ENCODE data around the gene ATP1A1.

ATP1A1 gene
- long read RNA-seq, donor 1, transcript ATP1A1-201 (23 exons, 3,654 nt) = major isoform, 129 of 289 reads
- long read RNA-seq, donor 1, partial matches to known transcripts = 155 of 289 reads
- long read RNA-seq, donor 1, other reads (novel, unspliced or antisense) = 0 of 289 reads
- long read RNA-seq, donor 2, transcript ATP1A1-201 (23 exons, 3,654 nt) = major isoform, 61 of 252 reads
- long read RNA-seq, donor 2, partial matches to known transcripts = 189 of 252 reads
- long read RNA-seq, donor 2, other reads (novel, unspliced or antisense) = 0 of 252 reads
- long read RNA-seq, donor 3, transcript ATP1A1-201 (23 exons, 3,654 nt) = major isoform, 62 of 185 reads
- long read RNA-seq, donor 3, partial matches to known transcripts = 122 of 185 reads
- long read RNA-seq, donor 3, other reads (novel, unspliced or antisense) = 0 of 185 reads
- long read RNA-seq, donor 4, transcript ATP1A1-201 (23 exons, 3,654 nt) = major isoform, 127 of 510 reads
- long read RNA-seq, donor 4, transcript ATP1A1-208 (3 exons, 1,728 nt) = minor isoform, 6 of 510 reads
- long read RNA-seq, donor 4, partial matches to known transcripts = 375 of 510 reads
- long read RNA-seq, donor 4, other reads (novel, unspliced or antisense) = 0 of 510 reads
- long read RNA-seq, donor 5, transcript ATP1A1-201 (23 exons, 3,654 nt) = major isoform, 143 of 330 reads
- long read RNA-seq, donor 5, partial matches to known transcripts = 178 of 330 reads
- long read RNA-seq, donor 5, other reads (novel, unspliced or antisense) = 6 of 330 reads
- long read RNA-seq, donor 6, transcript ATP1A1-201 (23 exons, 3,654 nt) = major isoform, 130 of 482 reads
- long read RNA-seq, donor 6, partial matches to known transcripts = 331 of 482 reads
- long read RNA-seq, donor 6, other reads (novel, unspliced or antisense) = 15 of 482 reads
- long read RNA-seq, donor 7, transcript ATP1A1-201 (23 exons, 3,654 nt) = major isoform, 105 of 525 reads
- long read RNA-seq, donor 7, partial matches to known transcripts = 413 of 525 reads
- long read RNA-seq, donor 7, other reads (novel, unspliced or antisense) = 0 of 525 reads
- long read RNA-seq, donor 8, transcript ATP1A1-201 (23 exons, 3,654 nt) = major isoform, 138 of 369 reads
- long read RNA-seq, donor 8, transcript ATP1A1-208 (3 exons, 1,728 nt) = minor isoform, 5 of 369 reads
- long read RNA-seq, donor 8, partial matches to known transcripts = 219 of 369 reads
- long read RNA-seq, donor 8, other reads (novel, unspliced or antisense) = 6 of 369 reads

- DNase-seq = peak; percentile 93
These were observed at the start of gene ATP1A1 for GRCh38 chr1:116372651-116373430. Gene ATP1A1, plus strand, starts transcription at chr1:116373244. Its CDS starts 268 bp downstream, at chr1:116373512.

GRCh38 chr1:116323491-116323890 is 49.6 kb upstream of the ATP1A1 start:
- no peak for DNase-seq

GRCh38 chr1:116324411-116324810 is 48.6 kb upstream of the ATP1A1 start:
- no peak for DNase-seq

- no peak for DNase-seq
These were observed 47.9 kb upstream of the ATP1A1 start for GRCh38 chr1:116325104-116325503.

- DNase-seq = no peak
These were observed 47.1 kb upstream of the ATP1A1 start for GRCh38 chr1:116325922-116326321.

GRCh38 chr1:116326486-116326885 is 46.6 kb upstream of the ATP1A1 start:
- DNase-seq = no peak

GRCh38 chr1:116328671-116329070 is 44.4 kb upstream of the ATP1A1 start:
- DNase-seq = no peak

GRCh38 chr1:116329524-116330341 is 43.3 kb upstream of the ATP1A1 start:
- DNase-seq = peak; percentile 47

GRCh38 chr1:116330342-116330652 is 42.7 kb upstream of the ATP1A1 start:
- DNase-seq = peak; percentile 39

- no peak for DNase-seq
These were observed 42.2 kb upstream of the ATP1A1 start for GRCh38 chr1:116330846-116331245.

GRCh38 chr1:116331523-116331922 is 41.5 kb upstream of the ATP1A1 start:
- no peak for DNase-seq

- no peak for DNase-seq
These were observed 40.6 kb upstream of the ATP1A1 start for GRCh38 chr1:116332451-116332850.

GRCh38 chr1:116333171-116334014 is 39.7 kb upstream of the ATP1A1 start:
- no peak for DNase-seq

GRCh38 chr1:116334015-116334547 is 39.0 kb upstream of the ATP1A1 start:
- DNase-seq = no peak

- DNase-seq = no peak
These were observed 38.0 kb upstream of the ATP1A1 start for GRCh38 chr1:116334868-116335635.

GRCh38 chr1:116335850-116336624 is 37.0 kb upstream of the ATP1A1 start:
- no peak for DNase-seq

- no peak for DNase-seq
These were observed 35.6 kb upstream of the ATP1A1 start for GRCh38 chr1:116337398-116337797.

GRCh38 chr1:116338400-116338799 is 34.6 kb upstream of the ATP1A1 start:
- no peak for DNase-seq

Data from right kidney (tissue), 9 donors.